Fibroblast of skin of scalp (primary cell): ENCODE results near the gene DOCK8. TPM values are rescaled to one million over a fixed set of nuclear protein-coding genes. Genes with fewer than 3 reads are reported as not detected.
"Not testable (repeated sequence)": the region's sequence is repeated elsewhere in the genome, so short reads cannot be mapped to it uniquely, and the experiment has no call there.

Experiments used
- DNase-seq: peaks from one replicate; pipeline ENCODE4 v3.0.0-alpha.2; 2013
- polyA plus RNA-seq, 2 experiments: library from polyadenylated mRNA; unstranded; fragments of 120-200 nt; gene quantifications; one replicate each; pipeline ENCODE4 v1.2.1, GENCODE V29; 2013; ENCODE audit not compliant: insufficient read length in 2 of 2

Gene DOCK8
- polyA plus RNA-seq (2013, experiment 1 of 2; ENCODE audit: insufficient read length): not detected
- 0.57 TPM for polyA plus RNA-seq (2013, experiment 2 of 2; ENCODE audit: insufficient read length)

DNA sequence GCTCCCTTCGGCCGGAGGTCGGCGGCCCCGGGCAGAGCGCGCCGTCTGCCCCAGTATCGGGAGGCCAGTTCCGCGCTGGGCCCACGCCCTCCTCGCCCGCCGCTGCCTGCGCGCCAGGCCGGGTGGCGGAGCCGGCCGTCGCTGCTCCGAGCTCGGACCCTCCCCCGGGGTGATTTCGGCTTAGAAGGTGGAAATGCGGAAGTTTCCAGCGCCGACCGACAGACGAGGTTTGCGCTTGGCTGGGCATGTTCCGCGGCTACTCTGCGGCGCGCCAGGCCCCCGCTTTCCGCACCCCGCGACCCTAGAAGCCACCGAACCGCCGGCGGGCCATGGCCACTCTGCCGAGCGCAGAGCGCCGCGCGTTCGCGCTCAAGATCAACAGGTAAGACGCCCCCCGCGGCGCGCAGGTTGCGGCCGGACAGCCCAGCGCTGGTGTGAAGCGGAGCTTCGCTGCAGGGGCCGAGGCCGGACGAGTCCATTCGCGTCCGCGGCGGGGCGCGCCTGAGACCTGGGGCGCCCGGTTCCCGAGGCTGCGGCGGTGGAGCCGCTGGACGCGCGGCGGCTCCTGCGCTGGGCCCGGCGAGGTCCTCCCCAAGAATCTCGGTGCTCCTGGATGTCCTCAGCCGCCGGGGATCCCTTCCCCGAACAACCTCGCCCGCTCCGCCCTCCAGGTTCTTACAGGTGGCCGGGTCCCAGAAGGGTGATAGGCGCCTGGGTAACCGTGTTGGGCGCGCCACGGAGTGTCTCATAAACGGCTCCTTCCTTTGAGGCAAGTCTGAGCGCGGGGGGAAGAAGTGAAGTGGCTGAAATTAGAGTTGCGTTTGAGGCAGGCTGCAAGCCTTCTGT is at the start of gene DOCK8:
TSS of gene DOCK8 (plus strand) at position 218 of the 846 bp plus-strand sequence. CDS start at position 330, 112 bp downstream.
- peak; percentile 1 for DNase-seq

DNA sequence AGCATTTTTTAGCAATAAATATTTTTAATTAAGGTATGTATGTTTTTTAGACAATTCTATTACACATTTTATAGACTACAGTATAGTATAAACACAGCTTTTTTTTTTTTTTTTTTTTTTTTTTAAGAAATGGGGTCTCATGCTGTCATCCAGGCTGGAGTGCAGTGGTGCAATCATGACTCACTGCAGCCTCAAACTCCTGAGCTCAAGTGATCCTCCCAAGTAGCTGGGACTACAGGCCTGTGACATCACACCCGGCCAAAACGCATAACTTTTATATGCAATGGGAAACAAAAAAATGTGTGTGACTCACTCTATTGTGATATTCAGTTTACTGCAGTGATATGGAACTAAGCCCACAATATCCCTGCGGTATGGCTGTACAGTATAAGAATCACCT is 44.9 kb upstream of the DOCK8 start:
- not testable (repeated sequence) for DNase-seq

DNA sequence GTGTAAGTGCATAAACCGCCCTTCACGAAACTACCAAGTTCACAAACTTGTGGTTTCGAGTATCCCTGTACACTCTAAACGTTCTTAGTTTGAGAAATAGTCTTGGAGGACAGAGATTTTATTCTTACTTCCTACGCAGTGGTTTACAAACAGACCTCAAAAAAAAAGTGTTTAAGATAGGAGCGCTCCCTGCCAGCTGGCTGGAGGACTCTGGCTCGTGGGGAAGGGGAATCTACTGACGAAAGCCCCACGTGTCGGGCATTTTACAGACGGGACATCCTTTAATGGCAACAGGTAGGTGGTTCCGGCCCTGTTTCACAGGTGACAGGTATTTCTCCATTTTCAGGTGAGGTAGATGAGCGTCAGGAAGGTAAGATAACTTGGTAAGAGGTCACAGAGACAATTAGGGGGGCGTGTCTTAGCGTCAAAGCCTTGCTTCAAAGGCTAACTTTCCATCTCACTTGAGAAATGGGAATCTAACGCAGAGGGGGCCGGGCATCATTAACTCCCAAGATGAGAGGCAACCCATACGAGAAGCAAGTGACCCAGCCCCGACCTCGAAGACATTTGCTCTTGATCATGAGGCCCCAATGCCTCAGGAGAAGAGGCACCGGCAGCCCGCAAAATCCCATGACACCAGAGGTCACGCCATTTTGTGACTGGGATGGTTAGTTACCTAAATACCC is 36.4 kb upstream of the DOCK8 start:
- DNase-seq: not testable (repeated sequence)

- DNase-seq: not testable (repeated sequence)
Observed at GRCh38 chr9:178970-179383, 35.7 kb upstream of the DOCK8 start, which contains the start of gene ZNG1A. Gene ZNG1A, minus strand, starts transcription at chr9:179056. Its CDS starts 87 bp downstream, at chr9:178969.

GRCh38 chr9:199601-200000 is 15.1 kb upstream of the DOCK8 start:
- DNase-seq: not testable (repeated sequence)

- DNase-seq: no peak
Observed at GRCh38 chr9:206481-206880, 8.2 kb upstream of the DOCK8 start.

DNA sequence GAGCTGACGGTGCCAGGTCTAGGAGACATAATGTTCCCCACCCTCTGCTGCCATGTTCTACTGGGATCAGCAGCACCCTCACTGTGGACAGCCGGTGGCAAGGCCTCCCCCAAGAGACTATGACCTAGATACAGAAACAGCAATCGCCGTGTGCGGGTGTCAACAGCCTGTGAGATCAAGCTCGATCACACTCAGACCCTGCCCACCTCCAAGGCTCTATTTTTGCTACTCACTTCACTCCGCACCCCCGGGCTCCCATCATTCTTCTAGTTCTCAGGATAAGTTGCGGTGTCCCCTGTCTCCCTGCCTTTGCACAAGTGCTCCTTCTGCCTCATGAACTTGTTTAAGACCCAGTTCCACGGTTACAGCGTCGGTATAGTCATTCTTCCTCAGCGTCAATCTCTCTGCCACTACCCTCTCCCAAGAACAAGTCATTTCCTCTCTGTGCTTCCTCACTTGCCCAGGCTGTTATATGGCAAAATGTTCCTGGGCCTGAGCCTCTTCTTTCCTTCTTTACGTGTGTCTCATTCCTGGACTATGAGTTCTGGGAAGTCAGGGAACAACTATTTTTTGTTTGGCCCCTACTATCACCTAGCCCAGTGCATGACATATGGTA is 5.4 kb upstream of the DOCK8 start:
- no peak for DNase-seq

- DNase-seq: no peak
Observed at GRCh38 chr9:211036-211435, 3.6 kb upstream of the DOCK8 start.

DNA sequence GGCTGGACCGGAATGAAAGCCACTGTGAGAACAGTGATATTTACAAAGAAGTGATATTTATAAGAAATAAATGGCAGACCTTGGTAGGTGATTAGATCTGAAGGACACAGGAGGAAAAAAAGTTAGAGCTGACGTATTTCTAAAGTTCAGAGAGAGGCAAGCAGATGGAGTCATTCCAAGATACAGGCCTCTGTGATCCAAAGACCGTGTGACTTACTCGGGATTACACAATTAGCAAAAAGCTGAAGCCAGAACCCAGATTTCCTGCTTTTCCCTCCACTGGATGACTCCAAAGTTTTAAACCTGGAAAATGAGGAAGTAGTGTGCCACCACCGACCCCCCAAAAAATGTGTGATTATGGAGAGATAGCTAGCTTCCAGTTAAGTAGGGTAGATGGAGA is 3.1 kb upstream of the DOCK8 start:
- no peak for DNase-seq

GRCh38 chr9:212297-212696 is 2.4 kb upstream of the DOCK8 start:
- no peak for DNase-seq

GRCh38 chr9:213901-214300 is 764 bp upstream of the DOCK8 start:
- DNase-seq: not testable (repeated sequence)

DNA sequence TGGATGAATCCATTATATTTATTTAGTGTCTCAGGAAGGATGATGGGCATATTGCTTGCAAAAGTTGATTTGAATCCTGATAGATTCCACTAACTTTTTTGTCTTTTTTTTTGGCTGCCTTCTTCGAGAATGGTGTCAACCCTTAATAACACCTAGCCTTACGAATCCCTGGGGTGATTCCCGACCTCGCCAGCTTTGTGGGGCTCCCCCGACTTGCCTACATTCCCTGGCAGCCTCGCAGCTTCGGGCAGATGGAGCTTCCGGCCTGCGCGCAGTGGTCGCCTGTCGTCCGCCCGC is 366 bp upstream of the DOCK8 start:
- no peak for DNase-seq

- DNase-seq: no peak
Observed at GRCh38 chr9:215631-216155, 1.0 kb downstream of the DOCK8 start.

- DNase-seq: no peak
Observed at GRCh38 chr9:216866-217265, 2.2 kb downstream of the DOCK8 start.

DNA sequence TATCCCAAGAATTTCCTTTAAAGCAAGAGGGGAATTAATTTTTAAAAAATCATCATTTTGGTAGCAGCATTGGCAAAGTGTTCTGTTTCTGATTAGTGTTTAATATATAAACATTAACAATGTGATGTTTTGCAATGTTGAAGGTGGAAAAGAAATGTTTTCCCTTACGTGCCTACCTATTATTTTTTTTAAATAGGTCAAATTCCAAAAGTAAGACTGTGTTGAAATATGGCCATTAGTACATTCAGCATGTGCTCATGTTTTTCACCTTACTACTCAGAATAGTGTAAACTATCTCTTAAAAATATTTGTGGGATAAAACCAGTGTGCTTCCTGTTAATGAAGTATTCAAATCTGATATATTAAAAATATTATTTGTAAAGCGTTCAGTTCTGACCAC is 3.3 kb downstream of the DOCK8 start:
- DNase-seq: no peak

DNA sequence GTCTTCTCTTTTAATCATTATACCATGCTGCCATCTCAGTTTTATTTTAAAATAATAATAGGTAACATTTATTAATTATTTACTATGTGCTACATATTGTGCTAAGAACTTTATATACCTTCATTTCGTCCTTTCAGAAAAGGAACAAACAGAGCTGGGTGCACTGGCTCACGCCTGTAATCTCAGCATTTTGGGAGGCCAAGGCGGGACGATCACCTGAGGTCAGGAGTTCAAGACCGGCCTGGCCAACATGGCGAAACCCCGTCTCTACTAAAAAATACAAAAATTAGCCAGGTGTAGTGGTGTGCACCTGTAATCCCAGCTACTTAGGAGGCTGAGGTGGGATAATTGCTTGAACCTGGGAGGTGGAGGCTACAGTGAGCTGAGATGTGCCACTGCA is 4.4 kb downstream of the DOCK8 start:
- DNase-seq: not testable (repeated sequence)

DNA sequence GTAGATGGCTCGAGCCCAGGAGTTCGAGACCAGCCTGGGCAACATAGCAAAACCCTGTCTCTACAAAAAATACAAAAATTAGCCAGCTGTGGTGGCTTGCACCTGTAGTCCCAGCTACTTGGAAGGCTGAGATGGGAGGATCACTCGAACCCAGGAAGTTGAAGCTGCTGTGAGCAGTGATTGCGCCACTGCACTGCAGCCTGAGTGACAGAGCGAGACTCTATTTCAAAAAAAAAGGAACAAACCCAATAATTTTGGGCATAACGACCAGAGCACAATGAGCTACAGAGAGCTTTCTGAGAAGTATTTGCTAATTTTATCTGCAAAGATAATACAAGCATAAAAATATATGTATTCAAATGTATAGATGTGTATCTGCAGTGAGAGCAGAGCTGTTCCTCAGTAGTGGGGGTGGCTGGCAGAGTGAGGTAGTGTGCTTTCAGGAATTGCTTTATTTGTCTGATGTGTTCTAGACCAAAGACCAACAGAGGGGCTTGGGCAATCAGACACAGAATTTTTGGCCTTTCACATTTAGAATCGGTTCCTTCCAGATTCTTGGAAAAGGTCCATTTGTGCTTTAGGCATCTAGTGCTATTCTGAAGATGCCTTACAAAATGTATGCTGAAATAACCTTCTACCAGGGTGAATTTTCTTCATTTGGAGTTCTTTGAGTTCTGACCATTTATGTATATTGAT is 5.2 kb downstream of the DOCK8 start:
- DNase-seq: no peak

DNA sequence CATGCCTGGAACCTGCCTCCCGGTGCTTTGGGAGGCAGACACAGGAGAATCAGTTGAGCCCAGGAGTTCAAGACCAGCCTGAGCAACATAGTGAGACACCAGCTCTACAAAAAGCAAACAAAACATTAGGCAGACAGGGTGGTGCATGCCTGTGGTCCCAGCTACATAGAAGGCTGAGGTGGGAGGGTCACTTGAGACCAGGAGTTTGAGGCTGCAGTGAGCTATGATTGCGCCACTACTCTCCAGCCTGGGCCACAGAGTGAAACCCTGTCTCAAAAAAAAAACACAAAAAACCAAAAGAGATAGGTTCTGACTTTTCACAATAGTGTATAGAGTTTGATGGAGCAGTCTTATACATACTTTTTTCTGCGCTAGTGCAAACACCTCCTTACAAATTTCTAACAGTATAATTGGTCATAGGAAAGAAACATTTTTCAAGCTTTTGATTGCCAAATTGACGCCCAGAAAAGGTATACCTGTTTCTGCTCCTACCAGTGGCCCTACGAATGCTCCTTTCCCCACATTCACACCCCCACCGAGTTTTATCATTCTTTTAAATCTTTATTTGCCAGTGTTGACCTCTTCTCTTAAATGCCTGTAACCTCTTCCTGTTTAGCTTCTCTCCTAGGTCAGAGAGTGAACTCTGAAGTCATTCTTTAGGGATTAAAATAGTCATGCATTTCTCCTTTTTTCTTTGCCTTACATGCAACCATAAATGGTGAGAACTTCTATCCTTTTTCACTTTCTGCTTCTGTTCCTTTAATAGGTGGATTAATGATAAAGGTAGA is 7.5 kb downstream of the DOCK8 start:
- DNase-seq: no peak

GRCh38 chr9:223152-223551 is 8.5 kb downstream of the DOCK8 start:
- no peak for DNase-seq

GRCh38 chr9:224026-224425 is 9.4 kb downstream of the DOCK8 start:
- DNase-seq: no peak
